Measurements from ENCODE around the gene ABHD11.

GRCh38 chr7:73774923-73775322 lies 36.3 kb upstream of the ABHD11 start:
- no peak for TF ChIP-seq EP300 (IDR thresholded peaks at IDR 0.05)
- no peak for TF ChIP-seq POLR2A (IDR thresholded peaks at IDR 0.05)
